Measurements from ENCODE around the gene IL12RB1.

Gene IL12RB1

GRCh38 chr19:18112989-18113478, 26.3 kb upstream of the IL12RB1 start:
- Histone ChIP-seq H3K9me3 (ENCODE audit: insufficient read depth, low read length) (no peaks in the 10 kb centered on the region), H3K79me2 (ENCODE audit: low read length) (peaks cover under 1% of the 10 kb centered on the region; the same call in 1 of the 2 replicates), H3K27ac (ENCODE audit: low read length) (no peak overlapping the region), H3K9ac (ENCODE audit: low read length) (no peak overlapping the region), H3K4me3 (ENCODE audit: low read length) (no peak overlapping the region), H3K27me3 (ENCODE audit: low read depth, low read length) (no peaks in the 10 kb centered on the region), H2AFZ (ENCODE audit: low read depth, low read length) (no peak overlapping the region), H3K4me2 (ENCODE audit: low read length) (no peak overlapping the region), H3K4me1 (ENCODE audit: low read length) (peaks cover 17% of the 10 kb centered on the region), H4K20me1 (ENCODE audit: insufficient read depth, low read length) (peaks cover 20% of the 10 kb centered on the region), H3K36me3 (replicated peaks; ENCODE audit: low read depth, low read length) (peaks cover 16% of the 10 kb centered on the region)
- TF ChIP-seq EZH2phosphoT487 (IDR thresholded peaks at IDR 0.05; ENCODE audit: low read depth) (no peak), CTCF (IDR thresholded peaks at IDR 0.05; ENCODE audit: low read depth, low read length) (peak; percentile 95)

GRCh38 chr19:18110609-18111232, 24.0 kb upstream of the IL12RB1 start:
- Histone ChIP-seq H3K4me2 (ENCODE audit: low read length) (peak overlapping the region; percentile 89), H3K27me3 (ENCODE audit: low read depth, low read length) (no peaks in the 10 kb centered on the region), H3K9ac (ENCODE audit: low read length) (no peak overlapping the region; the same call in 1 of the 2 replicates), H2AFZ (ENCODE audit: low read depth, low read length) (no peak overlapping the region), H3K4me1 (ENCODE audit: low read length) (peaks cover 20% of the 10 kb centered on the region), H3K9me3 (ENCODE audit: insufficient read depth, low read length) (no peaks in the 10 kb centered on the region), H4K20me1 (ENCODE audit: insufficient read depth, low read length) (peaks cover 13% of the 10 kb centered on the region; the same call in 1 of the 2 replicates), H3K4me3 (ENCODE audit: low read length) (peak overlapping the region; percentile 79), H3K36me3 (replicated peaks; ENCODE audit: low read depth, low read length) (peaks cover 20% of the 10 kb centered on the region), H3K27ac (ENCODE audit: low read length) (no peak overlapping the region), H3K79me2 (ENCODE audit: low read length) (no peaks in the 10 kb centered on the region)
- no peak for TF ChIP-seq CTCF (IDR thresholded peaks at IDR 0.05; ENCODE audit: low read depth, low read length)

GRCh38 chr19:18109733-18110608, 23.2 kb upstream of the IL12RB1 start:
- TF ChIP-seq EZH2phosphoT487 (IDR thresholded peaks at IDR 0.05; ENCODE audit: low read depth), result no peak
- no peak for TF ChIP-seq CTCF (IDR thresholded peaks at IDR 0.05; ENCODE audit: low read depth, low read length)
- H3K4me3 ChIP-seq (ENCODE audit: low read length), result peak overlapping the region; percentile 79
- H3K4me2 ChIP-seq (ENCODE audit: low read length), result peak overlapping the region; percentile 89
- peaks cover 2% of the 10 kb centered on the region; the same call in 1 of the 2 replicates for H3K27me3 ChIP-seq (ENCODE audit: low read depth, low read length)
- no peak overlapping the region for H3K27ac ChIP-seq (ENCODE audit: low read length)
- peaks cover 20% of the 10 kb centered on the region for H3K4me1 ChIP-seq (ENCODE audit: low read length)
- H4K20me1 ChIP-seq (ENCODE audit: insufficient read depth, low read length), result peaks cover 13% of the 10 kb centered on the region; the same call in 1 of the 2 replicates
- no peaks in the 10 kb centered on the region for H3K9me3 ChIP-seq (ENCODE audit: insufficient read depth, low read length)
- H3K79me2 ChIP-seq (ENCODE audit: low read length), result no peaks in the 10 kb centered on the region
- peak overlapping the region; percentile 47 for H3K9ac ChIP-seq (ENCODE audit: low read length)
- no peak overlapping the region for H2AFZ ChIP-seq (ENCODE audit: low read depth, low read length)
- H3K36me3 ChIP-seq (replicated peaks; ENCODE audit: low read depth, low read length), result peaks cover 18% of the 10 kb centered on the region

- Histone ChIP-seq H3K27ac (ENCODE audit: low read length) (no peak overlapping the region), H3K4me1 (ENCODE audit: low read length) (peaks cover 25% of the 10 kb centered on the region), H4K20me1 (ENCODE audit: insufficient read depth, low read length) (peaks cover 13% of the 10 kb centered on the region; the same call in 1 of the 2 replicates), H3K36me3 (replicated peaks; ENCODE audit: low read depth, low read length) (peaks cover 17% of the 10 kb centered on the region), H2AFZ (ENCODE audit: low read depth, low read length) (no peak overlapping the region), H3K27me3 (ENCODE audit: low read depth, low read length) (peaks cover 5% of the 10 kb centered on the region; the same call in 1 of the 2 replicates), H3K9me3 (ENCODE audit: insufficient read depth, low read length) (no peaks in the 10 kb centered on the region), H3K4me2 (ENCODE audit: low read length) (peak overlapping the region; percentile 89), H3K9ac (ENCODE audit: low read length) (peak overlapping the region; percentile 47), H3K79me2 (ENCODE audit: low read length) (no peaks in the 10 kb centered on the region), H3K4me3 (ENCODE audit: low read length) (peak overlapping the region; percentile 79)
- TF ChIP-seq EZH2phosphoT487 (IDR thresholded peaks at IDR 0.05; ENCODE audit: low read depth), result no peak
- TF ChIP-seq CTCF (IDR thresholded peaks at IDR 0.05; ENCODE audit: low read depth, low read length), result no peak
Observed at GRCh38 chr19:18109341-18109732, 22.6 kb upstream of the IL12RB1 start.

Data from OCI-LY3 (cell line).